ENCODE data around the gene OBSCN.

- TF ChIP-seq, protein P1, sequence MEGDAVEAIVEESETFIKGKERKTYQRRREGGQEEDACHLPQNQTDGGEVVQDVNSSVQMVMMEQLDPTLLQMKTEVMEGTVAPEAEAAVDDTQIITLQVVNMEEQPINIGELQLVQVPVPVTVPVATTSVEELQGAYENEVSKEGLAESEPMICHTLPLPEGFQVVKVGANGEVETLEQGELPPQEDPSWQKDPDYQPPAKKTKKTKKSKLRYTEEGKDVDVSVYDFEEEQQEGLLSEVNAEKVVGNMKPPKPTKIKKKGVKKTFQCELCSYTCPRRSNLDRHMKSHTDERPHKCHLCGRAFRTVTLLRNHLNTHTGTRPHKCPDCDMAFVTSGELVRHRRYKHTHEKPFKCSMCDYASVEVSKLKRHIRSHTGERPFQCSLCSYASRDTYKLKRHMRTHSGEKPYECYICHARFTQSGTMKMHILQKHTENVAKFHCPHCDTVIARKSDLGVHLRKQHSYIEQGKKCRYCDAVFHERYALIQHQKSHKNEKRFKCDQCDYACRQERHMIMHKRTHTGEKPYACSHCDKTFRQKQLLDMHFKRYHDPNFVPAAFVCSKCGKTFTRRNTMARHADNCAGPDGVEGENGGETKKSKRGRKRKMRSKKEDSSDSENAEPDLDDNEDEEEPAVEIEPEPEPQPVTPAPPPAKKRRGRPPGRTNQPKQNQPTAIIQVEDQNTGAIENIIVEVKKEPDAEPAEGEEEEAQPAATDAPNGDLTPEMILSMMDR (conservative IDR thresholded peaks at IDR 0.05): no peak
- TF ChIP-seq ZFX (IDR thresholded peaks at IDR 0.05): no peak
Observed at GRCh38 chr1:228373681-228374571, 166.1 kb downstream of the OBSCN start.

Measured in C4-2B (cell line).